GM21717 (cell line): ENCODE data around the gene GRHL1.
"Not testable (repeated sequence)": the region's sequence is repeated elsewhere in the genome, so short reads cannot be mapped to it uniquely, and the experiment has no call there.

Source experiments
- ATAC-seq: cut with Tn5 transposase; IDR thresholded peaks from one replicate; pipeline ENCODE4 v1.9.1; 2021; ENCODE audit warnings: mild to moderate bottlenecking, moderate library complexity; ENCODE audit not compliant: unreplicated experiment

GRHL1 gene, protein sequence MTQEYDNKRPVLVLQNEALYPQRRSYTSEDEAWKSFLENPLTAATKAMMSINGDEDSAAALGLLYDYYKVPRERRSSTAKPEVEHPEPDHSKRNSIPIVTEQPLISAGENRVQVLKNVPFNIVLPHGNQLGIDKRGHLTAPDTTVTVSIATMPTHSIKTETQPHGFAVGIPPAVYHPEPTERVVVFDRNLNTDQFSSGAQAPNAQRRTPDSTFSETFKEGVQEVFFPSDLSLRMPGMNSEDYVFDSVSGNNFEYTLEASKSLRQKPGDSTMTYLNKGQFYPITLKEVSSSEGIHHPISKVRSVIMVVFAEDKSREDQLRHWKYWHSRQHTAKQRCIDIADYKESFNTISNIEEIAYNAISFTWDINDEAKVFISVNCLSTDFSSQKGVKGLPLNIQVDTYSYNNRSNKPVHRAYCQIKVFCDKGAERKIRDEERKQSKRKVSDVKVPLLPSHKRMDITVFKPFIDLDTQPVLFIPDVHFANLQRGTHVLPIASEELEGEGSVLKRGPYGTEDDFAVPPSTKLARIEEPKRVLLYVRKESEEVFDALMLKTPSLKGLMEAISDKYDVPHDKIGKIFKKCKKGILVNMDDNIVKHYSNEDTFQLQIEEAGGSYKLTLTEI

GRCh38 chr2:9951522-9952285 is at the start of gene GRHL1:
GRHL1 (plus strand) TSS chr2:9951693; CDS start chr2:9951834, 141 bp downstream.
- ATAC-seq, result peak; percentile 94

DNA sequence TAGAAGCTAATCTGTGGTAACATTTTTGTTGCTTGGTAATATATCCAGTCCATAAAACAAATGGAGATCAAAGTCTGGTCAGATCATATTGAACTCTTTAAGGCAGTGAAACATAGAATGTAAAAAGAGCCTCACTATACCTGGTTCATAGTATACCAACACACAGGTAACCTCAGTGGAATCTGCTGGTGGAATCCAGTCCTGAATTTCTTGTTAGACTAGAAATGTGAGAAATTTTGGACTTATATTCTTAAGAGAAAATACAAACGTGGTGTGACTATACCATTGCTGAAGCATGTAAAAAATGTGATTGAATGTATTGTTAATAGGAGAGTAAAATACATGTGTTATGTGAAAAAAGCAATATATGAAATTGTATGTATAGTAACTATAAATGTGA is 46.1 kb upstream of the GRHL1 start:
- ATAC-seq, result no peak

DNA sequence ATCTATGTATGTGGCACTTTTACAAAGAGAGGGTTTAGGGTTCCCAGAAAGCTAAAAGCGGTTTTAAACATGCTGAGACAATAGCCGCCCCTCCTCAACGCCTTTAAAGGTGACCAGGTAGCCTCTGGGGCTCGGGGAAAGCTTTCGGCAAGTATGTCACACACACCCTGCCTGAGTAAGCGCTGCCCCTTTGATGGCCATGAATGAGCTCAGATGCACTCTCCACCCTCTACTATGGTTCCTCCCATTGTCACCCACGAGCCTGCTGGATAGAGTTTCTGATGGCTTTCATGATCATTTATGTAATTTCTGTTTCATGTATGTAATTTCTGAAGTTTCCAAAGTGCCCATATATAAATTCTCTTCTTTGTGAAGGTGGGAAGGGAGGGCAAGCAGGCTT is 44.1 kb upstream of the GRHL1 start:
- ATAC-seq, result no peak

- ATAC-seq, result no peak
Measured at GRCh38 chr2:9908639-9909038, 42.9 kb upstream of the GRHL1 start.

- ATAC-seq, result no peak
Measured at GRCh38 chr2:9909106-9909505, 42.4 kb upstream of the GRHL1 start.

GRCh38 chr2:9910699-9911098 is 40.8 kb upstream of the GRHL1 start:
- ATAC-seq, result no peak

DNA sequence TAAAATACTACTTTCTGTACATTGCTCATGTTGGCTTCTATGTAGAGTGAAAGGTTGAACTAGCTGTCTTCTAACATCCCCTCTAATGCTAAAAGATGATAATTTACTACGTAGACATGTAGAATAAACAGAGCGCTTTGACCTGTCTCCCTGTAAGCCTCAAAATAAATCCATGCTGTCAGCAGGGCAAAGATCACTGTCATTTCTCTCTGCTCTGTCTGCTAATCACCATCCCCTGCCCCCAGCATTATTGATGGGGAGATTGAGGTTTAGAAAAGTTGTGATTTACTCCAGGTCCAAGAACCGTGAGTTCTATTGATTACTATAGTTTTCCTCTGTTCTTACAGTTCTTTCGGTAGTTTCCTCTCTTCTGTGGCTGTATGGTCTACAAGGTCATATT is 39.0 kb upstream of the GRHL1 start:
- no peak for ATAC-seq

- ATAC-seq, result peak; percentile 97
Measured at GRCh38 chr2:9914384-9915065, 37.0 kb upstream of the GRHL1 start.

DNA sequence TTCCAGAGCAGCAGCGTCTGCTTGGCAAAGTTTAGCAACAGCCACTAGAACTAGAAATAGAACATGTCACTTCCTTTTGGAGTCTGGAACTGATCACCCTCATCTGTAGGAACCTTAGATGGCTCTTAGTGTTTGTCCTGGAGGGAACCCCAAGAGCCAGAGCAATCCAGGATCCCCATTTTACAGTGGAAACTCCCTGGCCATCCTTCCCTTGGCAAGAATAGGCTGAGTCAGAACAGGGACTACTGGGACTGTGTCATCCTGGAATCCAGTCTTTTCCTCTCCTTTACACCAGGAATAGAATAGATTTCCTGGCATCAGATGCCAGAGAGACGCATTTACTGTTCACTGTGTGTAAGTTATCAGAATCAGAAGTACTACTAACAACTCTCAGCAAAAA is 33.2 kb upstream of the GRHL1 start:
- no peak for ATAC-seq

DNA sequence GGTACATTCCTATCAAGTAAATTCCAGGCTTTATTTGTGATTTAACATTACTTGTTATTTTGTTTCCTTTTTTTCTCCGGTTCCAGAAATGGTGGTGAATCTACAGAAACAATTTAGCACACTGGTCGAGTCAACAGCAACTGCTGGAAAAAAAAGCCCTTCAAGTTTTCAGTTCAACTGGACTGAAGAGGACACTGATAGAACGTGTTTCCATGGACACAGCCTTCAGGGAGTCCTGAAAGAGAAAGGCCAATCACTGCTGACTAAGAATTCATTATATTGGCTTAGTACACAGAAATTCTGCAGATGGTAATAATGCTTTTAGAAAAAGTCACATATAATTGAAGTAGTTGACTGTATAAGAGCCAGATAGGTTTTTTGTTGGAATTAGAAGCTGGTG is 32.0 kb upstream of the GRHL1 start:
- no peak for ATAC-seq

DNA sequence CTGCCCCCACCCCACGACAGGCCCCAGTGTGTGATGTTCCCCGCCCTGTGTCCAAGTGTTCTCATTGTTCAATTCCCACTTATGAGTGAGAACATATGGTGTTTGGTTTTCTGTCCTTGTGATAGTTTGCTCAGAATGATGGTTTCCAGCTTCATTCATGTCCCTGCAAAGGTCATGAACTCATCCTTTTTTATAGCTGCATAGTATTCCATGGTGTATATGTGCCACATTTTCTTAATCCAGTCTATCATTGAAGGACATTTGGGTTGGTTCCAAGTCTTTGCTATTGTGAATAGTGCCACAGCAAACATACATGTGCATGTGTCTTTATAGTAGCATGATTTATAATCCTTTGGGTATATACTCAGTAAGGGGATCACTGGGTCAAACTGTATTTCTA is 24.5 kb upstream of the GRHL1 start:
- not testable (repeated sequence) for ATAC-seq

- ATAC-seq, result no peak
Measured at GRCh38 chr2:9937258-9937657, 14.2 kb upstream of the GRHL1 start.

- ATAC-seq, result no peak
Measured at GRCh38 chr2:9937968-9938367, 13.5 kb upstream of the GRHL1 start.

GRCh38 chr2:9939587-9940485 is 11.7 kb upstream of the GRHL1 start:
- no peak for ATAC-seq

GRCh38 chr2:9941196-9941995 is 10.1 kb upstream of the GRHL1 start:
- ATAC-seq, result no peak

DNA sequence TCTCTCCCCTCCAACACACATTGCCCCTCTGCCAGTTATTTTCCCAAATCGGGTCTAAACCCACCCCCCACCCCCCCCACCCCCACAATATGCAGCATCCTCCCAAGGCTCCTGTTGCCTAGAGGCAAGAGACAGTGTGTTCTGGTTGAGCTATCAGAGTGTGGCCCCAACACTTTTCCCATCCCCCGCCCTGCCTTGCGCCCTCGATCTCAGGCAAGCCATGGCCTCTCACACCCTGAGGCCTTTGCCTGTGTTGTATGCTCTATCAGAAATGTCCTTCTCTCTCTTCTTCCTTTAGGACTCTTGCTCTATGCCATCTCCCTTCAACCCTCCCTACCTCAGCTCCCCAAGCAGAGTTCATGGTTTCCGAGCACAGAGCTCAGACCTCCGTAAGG is 9.5 kb upstream of the GRHL1 start:
- no peak for ATAC-seq

- ATAC-seq, result no peak
Measured at GRCh38 chr2:9944330-9944758, 7.1 kb upstream of the GRHL1 start.

GRCh38 chr2:9945596-9945995 is 5.9 kb upstream of the GRHL1 start:
- ATAC-seq, result no peak

GRCh38 chr2:9946076-9946475 is 5.4 kb upstream of the GRHL1 start:
- no peak for ATAC-seq
